Endodermal cell (in vitro differentiated cells): ENCODE data around the gene ERCC8. TPM values are rescaled to one million over a fixed set of nuclear protein-coding genes. Genes with fewer than 3 reads are reported as not detected.

Experiments used
- DNase-seq: peaks from one replicate; pipeline ENCODE4 v3.0.0-alpha.2; 2017
- H3K27ac ChIP-seq: 2 replicates; pipeline ENCODE4 v1.5.1; 2013; ENCODE audit warnings: mild to moderate bottlenecking, low read depth, low read length, moderate library complexity
- H3K27me3 ChIP-seq: 2 replicates; pipeline ENCODE4 v1.6.1; 2013; ENCODE audit warnings: mild to moderate bottlenecking, low read length, moderate library complexity; ENCODE audit not compliant: insufficient read depth, control insufficient read depth, poor library complexity, severe bottlenecking
- H3K36me3 ChIP-seq: 2 replicates; pipeline ENCODE4 v1.7.0; 2013; ENCODE audit warnings: mild to moderate bottlenecking, low read length, moderate library complexity; ENCODE audit not compliant: control insufficient read depth, insufficient read depth
- H3K4me1 ChIP-seq: one replicate; pipeline ENCODE4 v1.7.0; 2013; ENCODE audit warnings: low read length; ENCODE audit not compliant: control insufficient read depth, insufficient read depth
- H3K4me3 ChIP-seq: 2 replicates; pipeline ENCODE4 v1.5.1; 2013; ENCODE audit warnings: mild to moderate bottlenecking, low read length, moderate library complexity
- H3K9ac ChIP-seq: 2 replicates; pipeline ENCODE4 v1.6.1; 2013; ENCODE audit warnings: mild to moderate bottlenecking, low read length, moderate library complexity; ENCODE audit not compliant: poor library complexity, severe bottlenecking; ENCODE audit errors: extremely low read depth
- H3K9me3 ChIP-seq: 2 replicates; pipeline ENCODE4 v1.6.1; 2013; ENCODE audit warnings: mild to moderate bottlenecking, low read length, moderate library complexity; ENCODE audit not compliant: control insufficient read depth
- H3K27ac Mint-ChIP-seq: 2 replicates; pipeline ENCODE4 v1.8.0; 2020; ENCODE audit warnings: mixed read lengths
- H3K27me3 Mint-ChIP-seq: 2 replicates; pipeline ENCODE4 v1.8.0; 2021; ENCODE audit warnings: mild to moderate bottlenecking, mixed read lengths; ENCODE audit not compliant: insufficient read depth
- H3K36me3 Mint-ChIP-seq: 2 replicates; pipeline ENCODE4 v1.8.0; 2020; ENCODE audit warnings: low read depth, mixed read lengths
- H3K4me1 Mint-ChIP-seq: 2 replicates; pipeline ENCODE4 v1.8.0; 2020; ENCODE audit warnings: mixed read lengths
- H3K4me3 Mint-ChIP-seq: 2 replicates; pipeline ENCODE4 v1.8.0; 2020; ENCODE audit warnings: mild to moderate bottlenecking, moderate library complexity, mixed read lengths
- H3K9me3 Mint-ChIP-seq: 2 replicates; pipeline ENCODE4 v1.8.0; 2020; ENCODE audit warnings: mild to moderate bottlenecking, mixed read lengths
- CTCF ChIP-seq: fragments of 200-600 bp; sonication (generic); conservative IDR thresholded peaks from 2 replicates; pipeline ENCODE4 v1.5.0; 2021; ENCODE audit warnings: antibody characterized with exemption, mild to moderate bottlenecking
- WGBS, 2 experiments: methylation state at CpG; one replicate each; pipeline versions ENCODE4 v1.1.5 to v1.1.7; 2013; ENCODE audit warnings: missing lambda C conversion rate in 2 of 2, mixed read lengths in 1 of 2; ENCODE audit not compliant: insufficient coverage in 1 of 2, insufficient read length in 1 of 2; 5-methylcytosine and 5-hydroxymethylcytosine counted together
- total RNA-seq, 2 donors: library from RNA; stranded (reverse); fragmentation: NEBNext Ultra II Directional in 1 of 2; extraction: Animal tissue kit (Norgen Biotek cat#: 25700) in 1 of 2; gene quantifications; 2 replicates in 1 of 2; 3 replicates in 1 of 2; pipeline ENCODE4 v1.2.1, GENCODE V29; 2021

Gene ERCC8
- total RNA-seq, 2 donors from 2014 or later: 14.7 to 19.2 TPM

DNA sequence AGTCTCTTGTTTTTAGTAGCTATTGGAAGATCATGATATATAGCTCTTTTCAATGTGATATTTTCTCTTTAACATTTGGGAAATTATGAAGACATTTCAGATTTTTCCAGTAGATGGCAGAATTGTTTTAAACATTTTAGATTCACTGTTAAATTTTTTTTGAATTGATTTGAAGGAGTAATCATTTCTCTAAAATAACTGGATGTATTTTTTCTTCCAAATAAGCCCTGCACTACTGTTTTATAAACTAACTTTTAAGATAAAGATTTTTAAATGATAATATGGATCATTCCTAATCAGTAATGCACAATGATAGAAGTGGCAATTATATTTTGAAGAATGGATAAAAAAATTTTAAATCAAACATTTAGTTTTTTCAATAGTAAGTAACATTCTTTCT is 14.3 kb upstream of the ERCC8 start:
- Mint-ChIP-seq H3K27ac (no peak overlapping the region), H3K4me3 (no peak overlapping the region), H3K27me3 (no peaks in the 10 kb centered on the region), H3K4me1 (no peaks in the 10 kb centered on the region), H3K36me3 (no peaks in the 10 kb centered on the region), H3K9me3 (peaks cover 11% of the 10 kb centered on the region)
- Histone ChIP-seq H3K27me3 (no peaks in the 10 kb centered on the region), H3K27ac (no peak overlapping the region), H3K4me3 (no peak overlapping the region), H3K4me1 (no peaks in the 10 kb centered on the region), H3K36me3 (no peaks in the 10 kb centered on the region), H3K9me3 (peaks cover 10% of the 10 kb centered on the region), H3K9ac (no peak overlapping the region)
- DNase-seq: no peak
- TF ChIP-seq CTCF: peak; percentile 55

DNA sequence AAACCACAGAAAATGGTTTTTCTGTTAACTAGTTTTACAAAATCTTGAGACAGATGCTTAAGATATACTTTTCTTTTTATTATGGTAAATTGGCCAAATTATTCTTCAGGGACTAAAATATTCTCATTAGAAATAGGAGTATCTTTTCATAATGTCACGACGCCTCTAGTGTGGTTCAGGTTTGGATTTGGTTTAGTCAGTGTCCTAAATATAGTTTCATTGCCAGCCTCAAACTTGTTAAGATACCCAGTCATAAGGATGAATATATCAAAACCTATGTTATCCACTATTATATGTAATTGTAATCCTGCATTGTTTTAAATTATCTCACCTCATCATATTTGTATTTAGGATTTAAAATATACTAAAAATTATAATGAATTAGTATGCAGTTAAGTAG is 13.8 kb upstream of the ERCC8 start:
- Histone ChIP-seq H3K27ac (no peak overlapping the region), H3K36me3 (no peaks in the 10 kb centered on the region), H3K4me3 (no peak overlapping the region), H3K9me3 (peaks cover 10% of the 10 kb centered on the region), H3K27me3 (no peaks in the 10 kb centered on the region), H3K9ac (no peak overlapping the region), H3K4me1 (no peaks in the 10 kb centered on the region)
- no peak for TF ChIP-seq CTCF
- no peaks in the 10 kb centered on the region for H3K4me1 Mint-ChIP-seq
- H3K36me3 Mint-ChIP-seq: no peaks in the 10 kb centered on the region
- H3K9me3 Mint-ChIP-seq: peaks cover 11% of the 10 kb centered on the region
- no peak overlapping the region for H3K27ac Mint-ChIP-seq
- H3K4me3 Mint-ChIP-seq: no peak overlapping the region
- H3K27me3 Mint-ChIP-seq: no peaks in the 10 kb centered on the region
- 100% methylated on average over 2 of the region's 2 CpGs; no CpG with 5 or more reads in 1 of the 2 experiments for WGBS, 2 experiments
- DNase-seq: no peak

GRCh38 chr5:60958088-60958487 is 13.2 kb upstream of the ERCC8 start:
- Histone ChIP-seq H3K4me3 (no peak overlapping the region), H3K27ac (no peak overlapping the region), H3K27me3 (no peaks in the 10 kb centered on the region), H3K9me3 (peaks cover 10% of the 10 kb centered on the region), H3K9ac (no peak overlapping the region), H3K4me1 (no peaks in the 10 kb centered on the region), H3K36me3 (no peaks in the 10 kb centered on the region)
- no peak for TF ChIP-seq CTCF
- Mint-ChIP-seq H3K27me3 (no peaks in the 10 kb centered on the region), H3K4me3 (no peak overlapping the region), H3K4me1 (no peaks in the 10 kb centered on the region), H3K27ac (no peak overlapping the region), H3K36me3 (no peaks in the 10 kb centered on the region), H3K9me3 (peaks cover 11% of the 10 kb centered on the region)
- DNase-seq: no peak
